Activated gamma-delta T cell treated with Interleukin-2 at 50 U/mL for 16 hours (primary cell): Measurements from ENCODE around the gene DLX2.

Experiments used
- DNase-seq: peaks from one replicate; pipeline ENCODE4 v3.0.0-alpha.2; 2020

Gene DLX2

DNA sequence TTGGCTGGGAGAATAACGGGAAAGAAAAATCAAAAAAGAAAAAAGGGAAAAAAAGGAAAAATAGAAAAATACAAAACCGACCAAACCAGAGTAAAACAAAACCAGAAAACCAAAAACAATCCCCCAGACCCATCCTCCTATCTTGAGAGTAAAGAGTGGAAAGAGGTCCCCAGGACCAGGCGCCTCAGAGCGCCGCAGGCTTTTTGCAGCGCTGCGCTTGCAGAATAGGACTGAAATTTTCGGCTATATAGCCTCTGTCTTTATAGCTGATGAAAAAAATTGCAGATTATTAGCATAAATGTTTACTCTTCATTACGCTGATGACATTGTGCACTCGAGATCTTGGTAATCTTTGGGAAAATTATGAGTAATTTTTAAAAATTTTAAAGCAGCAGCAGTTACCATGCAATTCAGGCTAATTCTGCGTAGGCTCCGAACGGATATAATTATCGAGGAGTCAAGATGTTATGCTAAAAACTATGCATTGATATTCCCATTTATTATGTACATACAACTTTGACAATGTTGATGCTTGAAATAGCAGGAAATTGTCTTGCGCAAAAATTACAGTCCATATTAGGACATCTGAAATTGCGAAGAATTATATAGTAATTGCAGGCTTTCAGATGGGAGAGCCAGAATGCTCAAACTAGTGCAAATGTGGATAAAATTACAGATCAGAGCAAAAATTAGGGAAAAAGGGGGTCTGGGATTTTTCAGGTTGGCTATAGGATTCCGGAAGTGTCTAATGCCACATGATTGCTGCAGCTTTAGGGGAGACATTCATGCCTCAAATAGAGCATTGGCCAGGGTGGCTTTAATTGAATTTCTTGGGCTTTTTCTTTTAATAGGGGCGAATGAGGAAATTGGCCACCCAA, 9.0 kb downstream of the DLX2 start:
- DNase-seq = no peak

DNA sequence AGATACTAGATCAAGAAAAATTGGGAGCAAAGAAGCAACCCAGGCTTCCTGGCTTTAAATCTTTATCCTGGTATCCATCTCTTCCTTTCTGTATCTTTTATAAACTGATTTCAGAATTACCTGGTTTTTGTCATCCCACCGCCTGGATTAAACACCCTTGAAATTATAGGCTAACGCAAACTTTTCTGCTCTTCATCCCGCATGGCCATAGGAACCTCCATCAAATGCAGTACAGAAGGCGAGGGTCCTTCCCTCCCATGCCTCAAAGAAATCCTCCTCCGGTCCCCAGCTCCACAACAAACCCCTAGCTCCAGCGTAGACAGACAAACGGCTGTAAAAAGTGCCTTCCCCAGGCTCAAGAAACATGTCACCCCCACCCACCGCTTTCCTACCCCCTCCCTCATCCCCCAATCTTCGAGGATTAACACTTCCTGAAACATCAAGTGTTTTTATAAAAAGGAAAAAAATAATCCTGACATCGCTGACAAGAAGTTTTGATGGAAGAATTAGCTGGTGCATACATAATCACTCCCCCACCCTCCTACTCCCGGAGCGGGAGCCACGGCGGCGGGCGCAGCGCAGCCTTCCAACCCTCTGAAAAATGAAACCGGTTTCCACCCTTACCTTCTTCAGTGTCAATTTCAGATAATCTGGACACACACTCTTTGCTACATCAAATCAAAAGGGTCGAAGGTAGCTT, 9.8 kb downstream of the DLX2 start:
- no peak for DNase-seq

DNA sequence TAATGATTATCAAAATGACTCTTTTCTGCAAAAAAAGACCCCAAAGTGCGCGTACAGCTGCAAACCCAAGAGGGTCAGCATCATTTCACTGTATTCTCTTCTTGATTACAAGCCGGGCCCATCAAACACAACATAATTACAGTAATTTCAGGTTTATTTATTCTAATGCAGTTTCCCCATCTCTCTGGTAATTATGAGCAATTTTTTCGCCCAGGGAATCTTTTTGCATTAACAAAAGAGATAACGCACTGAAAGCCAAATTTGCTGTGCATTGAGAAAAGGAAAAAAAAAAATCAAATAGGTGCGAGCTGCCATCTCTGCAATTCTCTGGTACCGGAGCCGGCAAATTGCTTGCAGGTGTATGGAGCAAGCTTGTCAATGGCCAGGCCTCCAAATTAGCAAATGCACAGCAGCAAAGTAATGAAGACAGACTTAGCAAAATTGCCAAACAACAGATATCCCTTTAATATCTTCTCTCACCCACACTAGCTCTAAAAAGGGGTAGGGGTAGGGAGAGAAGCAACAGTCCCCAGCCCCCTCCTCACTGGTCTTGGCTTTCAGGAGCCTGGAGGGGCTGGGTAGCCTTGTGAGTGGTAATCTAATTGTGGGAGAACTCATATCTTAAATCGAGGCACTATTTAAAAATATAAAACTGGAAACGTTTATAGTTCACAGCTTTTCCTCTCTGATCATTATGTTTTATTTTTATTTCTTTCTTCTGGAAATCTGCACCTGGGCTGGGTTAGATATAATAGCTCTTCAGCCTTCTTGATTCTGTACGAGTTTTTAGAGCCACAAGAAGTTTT, 10.7 kb downstream of the DLX2 start:
- no peak for DNase-seq

DNA sequence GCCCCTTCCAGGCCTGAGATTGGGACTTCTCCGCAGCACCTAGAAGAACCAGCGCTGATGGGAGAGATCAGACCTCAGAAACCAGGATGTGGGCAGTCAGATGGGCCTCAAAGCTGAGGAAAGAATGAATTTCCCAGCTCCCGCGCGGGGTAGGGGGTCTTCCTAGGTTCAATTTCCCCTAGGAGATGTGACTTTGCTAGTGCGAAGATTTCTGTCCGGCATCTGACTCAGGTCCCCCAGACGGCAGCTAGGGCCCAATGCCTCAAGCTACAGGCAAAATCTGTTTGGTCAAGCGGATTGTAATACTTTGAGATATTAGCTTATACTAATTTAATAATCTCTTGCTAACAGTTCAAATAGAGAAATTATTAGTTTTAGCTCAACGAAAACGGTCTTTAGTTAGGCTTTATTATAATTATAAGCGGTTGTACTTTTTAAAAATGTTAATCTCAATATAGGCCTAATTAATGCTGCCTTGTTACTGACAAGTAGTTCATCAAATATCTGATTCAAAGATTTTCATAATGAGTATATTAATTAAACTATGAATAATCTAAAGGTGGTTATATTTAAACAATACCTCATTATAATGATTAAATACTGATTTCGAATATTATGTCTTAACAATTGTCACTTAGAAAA, 11.6 kb downstream of the DLX2 start:
- no peak for DNase-seq

DNA sequence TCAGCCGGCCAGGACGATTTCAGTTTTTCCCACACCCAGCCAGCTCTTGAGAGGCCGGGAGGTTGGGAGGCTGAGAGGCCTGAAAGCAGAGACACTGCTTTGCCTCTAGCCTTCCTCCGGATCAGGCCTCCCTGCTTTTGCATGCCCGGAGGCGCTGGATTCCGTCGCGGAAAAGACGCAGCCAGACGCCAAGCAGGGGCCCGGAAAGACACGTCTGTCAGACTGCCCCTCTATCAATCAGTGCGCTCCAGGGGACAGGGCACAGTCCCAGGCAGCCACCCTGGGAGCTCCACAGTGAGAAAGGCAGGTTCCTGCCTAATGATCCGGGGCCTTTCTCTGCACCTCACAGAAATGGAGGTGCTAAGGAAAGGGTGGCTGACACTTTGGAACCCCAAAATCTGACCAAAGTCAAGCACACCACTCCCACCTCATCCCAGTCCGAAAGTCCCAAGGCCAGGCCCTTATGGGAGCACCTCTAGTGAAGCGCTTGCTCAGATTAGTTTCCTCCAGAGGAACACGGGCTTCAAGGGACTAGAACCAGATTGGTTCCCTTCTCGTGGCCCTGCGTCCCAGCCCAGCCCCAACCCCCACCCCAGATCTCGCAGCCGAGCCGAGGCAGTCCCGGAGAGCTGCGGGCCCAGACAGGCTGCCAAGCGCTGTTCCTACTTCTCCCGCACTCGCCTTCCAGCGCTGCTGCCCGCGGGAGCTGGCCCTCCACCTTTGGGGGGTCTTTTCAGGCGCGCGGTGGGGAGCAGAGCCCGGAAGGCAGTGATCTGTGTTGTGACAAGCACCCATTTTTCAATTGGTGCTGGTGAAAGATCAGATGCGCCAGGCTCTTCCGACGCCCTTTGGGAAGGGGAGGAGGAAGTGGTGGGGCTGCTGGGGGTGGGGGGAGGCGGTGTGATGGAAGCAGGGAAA, 12.4 kb downstream of the DLX2 start:
- no peak for DNase-seq

DNA sequence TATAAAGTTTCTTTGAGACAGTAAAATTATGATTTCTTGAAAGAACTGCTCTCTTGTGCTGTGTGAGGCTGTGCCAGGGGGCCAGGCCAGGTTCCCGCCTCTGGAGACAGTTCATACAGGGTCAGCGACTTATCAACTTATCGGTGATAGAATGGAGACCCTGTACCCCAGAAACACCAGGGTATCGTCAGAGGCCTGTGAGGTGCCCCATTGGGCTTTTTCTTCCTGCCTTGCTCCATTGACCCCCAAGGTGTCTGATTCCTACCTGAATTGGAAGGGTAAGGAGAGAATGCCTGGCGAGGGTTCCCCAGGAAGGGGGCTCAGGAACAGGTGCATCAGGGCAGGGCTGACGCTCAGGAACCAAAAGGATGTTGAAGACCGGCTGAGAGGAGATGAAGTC, 13.1 kb downstream of the DLX2 start:
- DNase-seq = no peak

DNA sequence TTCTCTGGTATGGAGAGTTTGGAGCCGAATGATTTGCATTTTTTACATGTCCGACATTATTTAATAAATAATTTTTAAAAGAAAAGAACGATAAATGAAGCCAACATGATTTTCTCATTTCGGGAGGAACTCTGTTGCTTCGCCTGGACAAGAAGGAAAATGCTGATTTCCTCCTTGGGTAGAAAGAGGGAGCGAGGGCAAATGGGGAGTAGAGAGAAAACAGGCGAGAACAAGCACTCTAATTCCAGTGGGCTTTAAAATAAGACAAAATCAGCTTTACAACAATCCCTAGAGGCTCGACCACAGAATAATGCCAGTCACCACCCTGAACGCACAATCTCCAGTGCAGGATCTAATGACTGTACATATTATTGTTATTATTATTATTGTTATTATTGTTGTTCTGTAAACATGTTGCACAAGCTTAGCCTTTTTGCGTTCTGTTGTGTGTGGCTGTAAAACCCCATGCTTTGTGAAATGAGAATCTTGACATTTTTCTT, 13.6 kb downstream of the DLX2 start:
- DNase-seq = no peak

DNA sequence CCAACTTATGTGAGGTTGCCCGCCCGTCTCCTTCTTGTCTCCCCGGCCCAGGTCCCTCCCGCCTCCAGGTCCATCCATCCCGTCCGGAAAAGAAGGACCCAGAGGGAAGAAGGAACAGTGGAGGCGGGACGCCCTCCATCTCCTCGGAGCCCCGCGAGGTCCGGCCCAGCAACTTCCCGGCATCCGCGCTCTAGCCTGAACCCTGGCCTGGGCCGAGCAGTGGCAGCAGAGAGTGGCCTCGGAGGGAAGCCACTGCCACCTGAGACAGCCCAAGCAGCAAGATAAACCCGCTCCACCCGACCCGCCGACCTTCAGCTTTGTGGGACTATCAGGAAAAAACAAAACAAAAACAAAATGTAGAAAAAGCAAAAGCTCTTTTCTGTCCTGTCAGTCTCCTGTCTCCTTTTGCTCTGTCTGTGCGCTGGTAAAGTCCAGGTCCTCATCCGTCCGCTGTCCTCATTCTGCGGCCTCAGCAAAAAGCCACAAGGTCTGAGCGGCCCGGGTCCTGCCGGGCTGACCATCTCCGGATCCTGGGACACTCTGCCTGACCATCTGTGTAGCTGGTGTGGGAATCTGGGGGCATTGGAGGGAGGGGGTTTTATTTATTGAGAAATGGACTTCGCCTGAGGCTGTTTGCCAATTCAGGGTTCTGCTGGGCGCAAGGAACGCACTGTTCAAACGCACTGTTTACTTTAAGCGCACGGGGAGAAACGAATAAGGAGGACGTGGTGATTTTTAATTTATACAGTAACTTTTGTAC, 14.3 kb downstream of the DLX2 start:
- DNase-seq = no peak

DNA sequence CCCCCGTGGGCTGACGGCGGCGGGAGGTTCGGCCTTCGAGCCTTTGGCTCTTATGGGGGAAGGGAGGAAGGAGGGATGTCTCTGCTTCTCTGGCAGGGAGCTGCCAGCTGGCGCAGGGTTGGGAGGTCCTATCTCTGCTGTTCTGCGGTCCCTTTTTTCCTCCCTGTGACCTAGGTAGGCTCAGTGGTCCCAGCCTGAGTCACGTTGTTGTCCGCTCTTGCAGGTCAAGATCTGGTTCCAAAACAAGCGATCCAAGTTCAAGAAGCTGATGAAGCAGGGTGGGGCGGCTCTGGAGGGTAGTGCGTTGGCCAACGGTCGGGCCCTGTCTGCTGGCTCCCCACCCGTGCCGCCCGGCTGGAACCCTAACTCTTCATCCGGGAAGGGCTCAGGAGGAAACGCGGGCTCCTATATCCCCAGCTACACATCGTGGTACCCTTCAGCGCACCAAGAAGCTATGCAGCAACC, 14.9 kb downstream of the DLX2 start:
- no peak for DNase-seq

DNA sequence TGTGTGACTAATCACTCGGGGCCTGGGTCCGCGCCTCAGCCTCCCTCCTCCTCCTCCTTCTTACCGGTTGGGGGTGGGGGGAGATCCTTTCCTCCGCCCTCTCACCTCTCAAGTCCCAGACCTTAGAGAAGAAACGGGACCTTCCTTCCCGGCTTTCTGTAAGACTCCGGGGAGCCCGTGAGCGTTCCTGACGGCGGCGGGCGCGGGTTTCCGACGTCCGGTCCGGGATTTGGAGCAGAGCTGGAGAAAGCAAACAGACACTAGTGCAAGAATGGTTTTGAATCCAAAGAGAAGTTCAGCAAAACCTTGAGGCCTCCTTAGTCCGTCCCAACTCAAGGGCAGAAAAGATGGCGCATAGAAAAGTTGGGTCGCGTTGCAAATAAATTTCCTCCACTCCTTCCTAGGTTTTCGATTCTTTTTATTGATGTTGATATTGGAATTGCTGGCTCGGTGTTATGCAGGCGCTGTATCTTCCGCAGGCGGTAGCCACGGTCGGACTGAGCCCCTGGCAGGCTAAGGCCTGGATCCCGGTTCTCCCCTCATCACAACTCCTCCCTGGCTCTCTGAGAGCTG, 15.4 kb downstream of the DLX2 start:
- no peak for DNase-seq

DNA sequence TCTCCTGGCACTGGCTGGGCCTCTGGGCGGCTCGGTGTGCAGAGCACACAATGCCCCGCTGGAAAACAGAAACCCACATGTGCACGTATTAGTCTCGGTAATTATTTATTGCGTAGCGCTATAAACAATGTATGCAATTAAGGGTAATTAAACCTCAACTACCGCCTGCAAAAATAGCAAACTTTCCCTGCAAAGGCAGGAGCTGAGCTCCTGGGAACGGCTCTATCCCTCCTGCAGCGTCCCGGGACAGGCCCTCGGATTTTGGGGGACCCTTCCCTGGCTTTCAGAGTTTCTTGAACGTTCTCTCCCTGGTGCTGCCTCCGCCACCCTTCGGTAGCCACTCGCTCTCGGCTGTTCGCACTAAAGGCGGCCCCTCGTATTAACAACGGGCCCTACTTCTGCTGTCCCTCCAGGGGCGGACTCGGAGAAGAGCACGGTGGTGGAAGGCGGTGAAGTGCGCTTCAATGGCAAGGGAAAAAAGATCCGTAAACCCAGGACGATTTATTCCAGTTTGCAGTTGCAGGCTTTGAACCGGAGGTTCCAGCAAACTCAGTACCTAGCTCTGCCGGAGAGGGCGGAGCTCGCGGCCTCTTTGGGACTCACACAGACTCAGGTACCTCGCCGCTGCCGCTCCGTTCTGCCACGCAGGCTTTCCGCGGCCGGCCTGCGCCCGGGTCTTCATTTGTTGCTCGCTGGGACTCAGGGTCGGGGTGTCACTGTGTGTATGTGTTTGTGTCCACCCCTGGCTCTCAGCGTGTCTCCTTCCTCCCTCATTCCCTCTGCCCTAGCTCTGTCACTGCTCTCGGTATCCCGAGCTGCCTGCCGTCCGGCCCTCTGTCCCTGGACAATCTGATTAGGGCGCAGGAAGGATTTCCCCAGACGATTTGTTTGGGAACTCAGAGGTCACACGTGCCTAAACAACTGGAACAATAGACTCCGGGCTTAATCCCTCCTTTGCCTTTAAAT, 16.2 kb downstream of the DLX2 start:
- no peak for DNase-seq

DNA sequence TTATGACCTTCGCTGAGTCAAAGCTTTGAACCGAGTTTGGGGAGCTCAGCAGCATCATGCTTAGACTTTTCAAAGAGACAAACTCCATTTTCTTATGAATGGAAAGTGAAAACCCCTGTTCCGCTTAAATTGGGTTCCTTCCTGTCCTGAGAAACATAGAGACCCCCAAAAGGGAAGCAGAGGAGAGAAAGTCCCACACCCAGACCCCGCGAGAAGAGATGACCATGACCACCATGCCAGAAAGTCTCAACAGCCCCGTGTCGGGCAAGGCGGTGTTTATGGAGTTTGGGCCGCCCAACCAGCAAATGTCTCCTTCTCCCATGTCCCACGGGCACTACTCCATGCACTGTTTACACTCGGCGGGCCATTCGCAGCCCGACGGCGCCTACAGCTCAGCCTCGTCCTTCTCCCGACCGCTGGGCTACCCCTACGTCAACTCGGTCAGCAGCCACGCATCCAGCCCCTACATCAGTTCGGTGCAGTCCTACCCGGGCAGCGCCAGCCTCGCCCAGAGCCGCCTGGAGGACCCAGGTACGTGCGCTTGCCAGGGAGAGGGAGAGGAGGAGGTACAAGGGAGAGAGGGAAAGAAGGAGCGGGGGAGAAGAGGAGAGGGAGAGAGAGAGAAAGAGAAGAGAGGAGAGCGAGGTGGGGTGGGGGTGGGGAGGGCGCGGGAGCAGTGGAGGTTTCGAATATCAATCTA, 17.1 kb downstream of the DLX2 start, which contains the start of gene DLX1:
TSS of gene DLX1 (plus strand) at position 48 of the 700 bp plus-strand sequence. CDS start at position 219, 171 bp downstream.
- DNase-seq = no peak

DNA sequence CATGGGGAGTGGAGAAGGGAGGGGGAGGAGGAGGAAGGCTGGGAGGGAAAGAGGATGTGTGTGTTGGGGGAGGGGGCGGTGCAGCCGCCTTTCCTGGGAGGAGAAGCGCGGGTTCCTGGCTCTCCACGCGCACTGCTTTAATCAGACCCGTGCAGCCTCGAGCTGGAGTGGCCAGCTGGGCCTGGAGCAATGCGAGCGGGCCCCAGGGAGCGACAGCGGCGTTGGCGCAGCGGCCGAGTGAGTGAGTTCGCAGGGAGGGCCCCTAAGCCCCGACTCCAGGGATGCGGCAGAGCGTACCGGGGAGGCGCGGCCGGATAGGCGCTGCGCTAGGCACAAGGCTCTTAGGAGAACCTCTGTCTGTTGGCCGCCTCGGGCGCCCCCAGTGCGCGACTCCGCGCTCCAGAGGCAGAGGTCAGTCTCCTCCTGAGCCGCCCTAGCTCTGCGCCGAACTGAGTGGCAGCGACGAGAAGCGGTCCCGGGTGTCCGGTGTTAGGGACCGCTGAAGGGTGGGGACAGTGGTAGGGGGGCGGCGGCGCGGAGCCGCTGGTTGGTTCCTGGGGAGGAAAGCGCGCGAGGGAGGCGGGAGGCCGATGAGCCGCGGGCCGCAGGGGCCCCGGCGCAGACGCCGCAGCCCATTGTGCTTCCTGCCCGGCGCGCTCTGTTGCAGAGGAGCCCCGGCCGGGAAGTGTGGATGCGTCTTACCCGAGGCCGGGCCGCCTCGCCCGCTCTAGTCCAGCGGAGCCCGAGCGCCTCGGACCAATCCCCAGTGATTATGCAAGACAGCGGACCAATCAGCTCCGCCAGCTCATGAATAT, 17.8 kb downstream of the DLX2 start:
- DNase-seq = no peak

DNA sequence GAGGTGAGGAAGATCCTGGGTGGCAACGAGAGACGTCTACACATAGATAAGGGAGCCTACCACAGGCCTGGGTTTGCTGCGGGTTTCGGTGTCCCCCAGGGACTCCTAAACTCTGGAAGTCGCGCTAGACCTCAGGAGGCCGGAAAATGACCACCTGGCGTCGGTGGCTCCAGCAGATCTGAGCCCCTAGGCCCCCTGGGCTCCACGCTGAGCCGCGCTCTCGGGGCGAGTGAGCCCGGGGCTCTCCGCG, 18.4 kb downstream of the DLX2 start:
- DNase-seq = no peak

DNA sequence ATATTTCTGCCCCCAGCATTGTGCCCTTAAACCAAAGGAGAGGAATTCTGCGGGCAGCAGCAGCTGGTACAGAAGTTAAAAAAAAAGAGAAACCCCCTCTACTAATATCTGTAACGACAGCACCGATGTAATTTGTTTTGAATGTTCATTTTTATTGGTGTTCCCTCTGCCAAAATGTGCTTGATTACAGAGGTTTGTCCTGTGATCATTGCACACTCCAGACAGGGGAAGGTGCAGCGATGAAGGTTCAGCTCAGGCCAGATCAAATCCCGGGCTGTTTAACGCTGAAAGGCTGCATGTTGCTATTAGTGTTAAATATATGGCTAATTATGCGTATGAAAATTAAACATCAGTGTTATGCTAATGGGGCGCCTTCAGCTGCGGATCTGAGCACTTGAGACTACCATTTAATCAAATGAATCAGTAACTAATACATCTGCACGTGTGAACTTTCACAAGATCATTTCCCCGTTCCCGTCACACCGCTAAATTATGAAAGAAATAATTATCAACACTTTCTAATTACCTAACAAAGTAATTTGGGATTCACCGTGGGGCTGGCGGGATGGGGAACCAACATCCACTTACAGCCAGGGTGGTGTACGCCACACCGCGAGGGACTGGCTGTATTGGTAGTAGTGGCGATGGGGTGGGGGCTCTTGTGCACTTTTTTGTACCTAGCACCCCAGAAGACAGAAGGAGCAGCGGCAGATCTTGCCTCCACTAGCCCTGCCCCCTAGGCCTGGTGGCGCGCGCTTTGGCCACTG, 18.9 kb downstream of the DLX2 start:
- no peak for DNase-seq

DNA sequence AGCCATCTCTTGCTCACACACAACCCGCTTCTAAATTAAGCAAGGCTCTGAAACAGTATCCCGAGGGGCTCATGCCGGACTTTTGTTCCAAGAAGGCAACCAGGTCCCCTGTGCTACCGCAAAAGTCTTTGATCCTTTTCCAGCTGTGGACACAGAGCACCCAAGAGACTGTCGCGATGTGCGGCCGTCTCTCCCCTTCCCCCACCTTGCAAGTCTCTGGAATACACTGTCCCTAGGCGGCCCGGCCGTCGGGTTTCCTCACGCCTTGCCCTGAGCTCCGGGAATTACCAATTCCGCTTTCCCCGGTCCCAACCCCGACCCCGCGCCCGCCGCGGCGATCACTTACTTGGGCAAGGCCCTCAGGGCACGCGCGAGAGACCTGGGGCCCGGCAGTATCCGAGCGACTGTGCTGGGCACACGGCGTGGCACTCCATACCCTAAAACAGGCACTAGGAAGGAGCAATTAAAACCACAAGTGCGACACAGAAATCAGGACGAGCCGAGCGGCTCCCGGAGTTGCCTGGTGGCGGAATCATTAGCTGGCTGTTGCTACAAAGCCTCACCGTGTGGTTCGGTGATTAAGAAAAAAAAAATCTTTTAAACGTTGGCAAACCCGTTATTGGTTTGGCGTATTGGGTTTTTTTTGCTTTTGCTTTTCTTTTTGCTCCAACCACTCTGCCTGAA, 19.6 kb downstream of the DLX2 start:
- DNase-seq = no peak
